ENCODE measurements around the gene PANK4.

DNA sequence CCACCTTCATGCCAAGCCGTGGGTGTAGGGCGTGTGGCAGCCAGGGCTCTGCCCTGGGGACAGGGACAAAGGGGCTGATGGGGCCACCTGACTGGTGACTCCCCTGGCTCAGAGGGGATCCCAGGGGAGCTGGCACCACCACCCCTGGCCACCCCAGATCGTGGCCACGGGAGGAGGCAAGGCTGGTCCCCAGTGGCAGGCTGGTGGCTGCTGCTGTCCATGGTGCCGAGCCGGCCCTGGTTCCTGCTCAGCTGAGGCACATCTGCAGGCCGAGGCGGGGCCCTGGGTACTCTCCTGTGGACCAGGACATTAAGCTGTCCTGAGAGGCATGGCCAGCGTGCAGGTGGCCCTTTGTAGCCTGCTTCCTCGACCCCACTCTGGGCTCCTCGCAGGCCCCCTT is 43.8 kb downstream of the PANK4 start:
- TF ChIP-seq, protein P1, sequence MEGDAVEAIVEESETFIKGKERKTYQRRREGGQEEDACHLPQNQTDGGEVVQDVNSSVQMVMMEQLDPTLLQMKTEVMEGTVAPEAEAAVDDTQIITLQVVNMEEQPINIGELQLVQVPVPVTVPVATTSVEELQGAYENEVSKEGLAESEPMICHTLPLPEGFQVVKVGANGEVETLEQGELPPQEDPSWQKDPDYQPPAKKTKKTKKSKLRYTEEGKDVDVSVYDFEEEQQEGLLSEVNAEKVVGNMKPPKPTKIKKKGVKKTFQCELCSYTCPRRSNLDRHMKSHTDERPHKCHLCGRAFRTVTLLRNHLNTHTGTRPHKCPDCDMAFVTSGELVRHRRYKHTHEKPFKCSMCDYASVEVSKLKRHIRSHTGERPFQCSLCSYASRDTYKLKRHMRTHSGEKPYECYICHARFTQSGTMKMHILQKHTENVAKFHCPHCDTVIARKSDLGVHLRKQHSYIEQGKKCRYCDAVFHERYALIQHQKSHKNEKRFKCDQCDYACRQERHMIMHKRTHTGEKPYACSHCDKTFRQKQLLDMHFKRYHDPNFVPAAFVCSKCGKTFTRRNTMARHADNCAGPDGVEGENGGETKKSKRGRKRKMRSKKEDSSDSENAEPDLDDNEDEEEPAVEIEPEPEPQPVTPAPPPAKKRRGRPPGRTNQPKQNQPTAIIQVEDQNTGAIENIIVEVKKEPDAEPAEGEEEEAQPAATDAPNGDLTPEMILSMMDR (optimal IDR thresholded peaks at IDR 0.05 in 1 of 3, IDR thresholded peaks at IDR 0.05 in 1 of 3, conservative IDR thresholded peaks at IDR 0.05 in 1 of 3; ENCODE audit: extremely low read depth in 1 of 3, insufficient read depth in 2 of 3, low read length in 3 of 3) = no peak
- no peak for TF ChIP-seq EZH2 (IDR thresholded peaks at IDR 0.05; ENCODE audit: low read length)

Measured in keratinocyte (primary cell).